IPS-NIHi11 (cell line): ENCODE results near the gene HTATIP2.
"Not testable (repeated sequence)": the region's sequence is repeated elsewhere in the genome, so short reads cannot be mapped to it uniquely, and the experiment has no call there.

Source experiments
- DNase-seq: peaks from one replicate; pipeline ENCODE4 v3.0.0; 2012; ENCODE audit warnings: mixed read lengths, low spot score

Gene HTATIP2

DNA sequence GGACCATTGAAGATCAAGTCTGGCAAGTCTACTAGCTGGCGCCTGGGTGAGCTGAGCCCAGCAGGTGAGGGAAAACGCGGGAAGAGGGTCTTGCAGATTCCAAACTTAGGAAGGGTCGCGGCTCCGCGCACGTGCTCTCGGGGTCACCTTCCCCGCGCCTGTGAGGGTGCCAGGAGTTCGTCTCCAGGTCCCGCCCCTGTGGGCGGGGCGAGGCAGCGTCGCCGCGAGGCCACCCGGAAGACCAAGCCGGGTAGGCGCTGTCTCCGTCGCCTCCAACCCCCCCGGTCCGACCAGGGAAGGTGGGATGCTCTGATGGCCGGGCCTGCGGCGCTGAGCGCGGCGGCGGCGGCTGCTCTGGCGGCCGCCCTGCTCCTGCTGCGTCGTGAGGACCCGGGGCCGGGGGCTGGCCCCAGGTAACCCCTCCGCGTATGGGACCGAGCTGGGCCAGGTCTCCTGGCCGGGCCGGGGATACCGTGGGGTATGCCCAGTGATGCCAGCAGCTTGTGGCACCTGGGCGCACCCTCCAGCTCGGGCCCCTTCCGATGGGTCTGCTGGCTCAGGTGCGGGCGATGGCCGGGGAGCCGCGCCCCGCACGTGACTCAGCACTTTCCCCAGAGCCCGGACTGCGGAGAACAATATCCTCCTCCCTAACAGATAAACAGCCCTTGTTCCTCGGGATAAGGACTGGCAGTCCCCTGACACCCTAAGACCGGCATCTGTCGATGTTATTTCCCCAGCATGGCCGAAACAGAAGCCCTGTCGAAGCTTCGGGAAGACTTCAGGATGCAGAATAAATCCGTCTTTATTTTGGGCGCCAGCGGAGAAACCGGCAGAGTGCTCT lies at the start of gene HTATIP2:
TSS of gene HTATIP2 (plus strand) at position 215 of the 841 bp plus-strand sequence. CDS start at position 739, 524 bp downstream.
- peak; percentile 79 for DNase-seq

DNA sequence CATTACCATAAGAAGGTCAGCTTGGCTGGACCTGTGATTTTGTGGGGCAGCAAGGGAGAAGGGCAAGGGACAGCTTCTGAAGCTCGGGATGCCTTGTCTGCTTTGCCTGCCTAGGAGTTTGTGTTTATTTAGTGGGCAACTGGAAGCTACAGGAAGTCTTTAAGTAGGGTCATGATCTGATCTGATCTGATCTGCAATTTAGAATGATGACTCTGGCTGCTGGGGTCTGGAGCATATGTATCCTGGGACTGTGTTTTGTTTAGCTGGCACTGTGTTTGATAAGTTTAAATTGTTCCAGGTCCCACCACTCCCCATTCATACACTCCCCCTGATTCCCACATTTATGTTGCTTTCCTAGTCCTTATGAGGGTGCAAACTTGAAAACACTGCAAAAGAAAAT lies 47.7 kb upstream of the HTATIP2 start:
- peak; percentile 12 for DNase-seq

DNA sequence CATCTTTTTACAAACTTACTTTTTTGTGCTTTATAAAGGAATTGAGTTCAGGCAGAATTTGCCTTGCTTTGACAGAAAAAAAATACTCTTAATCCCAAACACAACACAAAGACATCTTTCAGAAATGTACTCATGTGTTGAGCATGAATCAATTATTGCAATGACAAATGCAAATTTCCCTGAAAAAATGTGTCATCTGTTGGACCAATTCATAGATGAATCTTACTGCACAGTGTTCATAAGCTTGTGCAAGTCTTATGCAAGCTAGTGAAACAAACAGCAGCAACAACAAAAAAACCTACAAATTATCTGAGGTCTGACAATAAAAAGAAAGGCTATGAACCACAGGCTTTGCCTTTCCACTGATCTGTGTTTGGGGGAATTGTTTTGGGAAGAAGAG lies 42.3 kb upstream of the HTATIP2 start:
- DNase-seq = no peak

GRCh38 chr11:20327377-20327935 lies 36.1 kb upstream of the HTATIP2 start:
- no peak for DNase-seq

GRCh38 chr11:20336056-20336455 lies 27.5 kb upstream of the HTATIP2 start:
- DNase-seq = no peak

- peak; percentile 58 for DNase-seq
These were observed 25.9 kb upstream of the HTATIP2 start for GRCh38 chr11:20337526-20338154.

GRCh38 chr11:20342347-20343141 lies 21.0 kb upstream of the HTATIP2 start:
- no peak for DNase-seq

DNA sequence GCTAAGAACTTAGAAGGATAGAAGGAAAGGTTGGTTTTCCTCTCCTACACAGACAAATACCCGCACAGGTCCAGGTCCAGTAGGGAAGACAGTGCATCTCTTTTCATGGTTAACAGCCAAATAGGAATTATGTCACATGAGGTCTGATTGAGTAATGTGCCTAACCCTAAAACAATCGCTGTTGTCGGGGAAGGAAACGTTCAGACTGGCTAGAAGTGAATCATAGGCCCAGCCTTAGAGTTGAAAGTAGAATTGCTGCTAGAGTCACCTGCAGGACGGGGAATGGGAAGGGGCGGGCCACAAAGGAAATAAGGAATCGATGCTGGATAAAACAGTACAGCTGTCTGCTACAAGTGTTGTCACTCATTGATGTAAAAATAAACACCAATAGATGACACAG lies 12.4 kb upstream of the HTATIP2 start:
- no peak for DNase-seq

GRCh38 chr11:20351751-20352262 lies 11.7 kb upstream of the HTATIP2 start:
- no peak for DNase-seq

DNA sequence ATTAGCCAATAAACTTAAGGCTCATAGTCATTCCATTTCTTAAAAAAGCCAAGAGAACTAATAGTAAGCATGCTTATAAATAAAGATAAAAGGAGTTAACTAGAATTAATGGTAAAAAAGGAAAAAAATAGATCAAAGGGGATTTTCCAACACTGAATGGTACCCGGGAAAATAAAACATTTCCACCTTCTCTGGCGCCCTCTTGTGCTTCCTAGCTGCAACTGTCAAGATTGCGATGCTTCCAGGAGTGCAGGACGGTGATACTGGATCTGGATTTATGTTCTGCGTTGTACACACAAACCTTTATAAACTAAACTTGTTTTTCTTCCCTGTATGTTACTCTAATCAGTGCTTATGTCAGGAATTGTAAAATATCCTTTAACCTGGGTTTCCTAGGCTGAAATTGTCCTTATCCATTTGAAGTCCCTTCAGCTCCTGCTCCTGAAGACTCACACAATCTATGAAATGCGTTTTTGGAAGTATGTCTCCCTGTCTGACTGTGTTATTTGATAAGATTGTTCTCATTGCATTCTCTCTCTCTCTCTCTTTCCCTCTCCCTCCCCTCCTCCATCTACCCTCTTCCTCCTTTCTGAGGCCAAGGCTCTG lies 9.6 kb upstream of the HTATIP2 start:
- DNase-seq = peak; percentile 57

GRCh38 chr11:20355221-20356219 lies 8.0 kb upstream of the HTATIP2 start:
- DNase-seq = peak; percentile 44

GRCh38 chr11:20357150-20357549 lies 6.4 kb upstream of the HTATIP2 start:
- DNase-seq = no peak

DNA sequence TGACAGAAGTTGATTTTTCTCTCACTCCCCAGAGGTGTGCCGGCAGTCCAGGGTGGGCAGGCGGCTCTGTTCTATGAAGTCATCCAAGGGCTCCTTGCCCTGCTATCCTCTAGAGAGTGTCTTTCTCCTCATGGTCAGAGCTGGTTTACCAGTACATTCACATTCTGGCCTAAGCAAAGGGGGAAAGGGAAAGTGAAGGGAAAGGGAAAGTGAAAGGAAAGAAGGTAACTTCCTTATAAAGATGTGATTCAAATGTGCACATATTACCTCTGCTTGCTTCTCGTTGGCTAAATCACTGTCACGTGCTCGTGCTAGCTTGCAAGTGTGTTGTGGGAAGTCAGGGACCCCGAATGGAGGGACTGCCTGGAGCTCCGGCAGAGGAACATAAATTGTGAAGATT lies 2.9 kb upstream of the HTATIP2 start:
- DNase-seq = no peak

GRCh38 chr11:20362481-20362880 lies 1.0 kb upstream of the HTATIP2 start:
- DNase-seq = no peak

DNA sequence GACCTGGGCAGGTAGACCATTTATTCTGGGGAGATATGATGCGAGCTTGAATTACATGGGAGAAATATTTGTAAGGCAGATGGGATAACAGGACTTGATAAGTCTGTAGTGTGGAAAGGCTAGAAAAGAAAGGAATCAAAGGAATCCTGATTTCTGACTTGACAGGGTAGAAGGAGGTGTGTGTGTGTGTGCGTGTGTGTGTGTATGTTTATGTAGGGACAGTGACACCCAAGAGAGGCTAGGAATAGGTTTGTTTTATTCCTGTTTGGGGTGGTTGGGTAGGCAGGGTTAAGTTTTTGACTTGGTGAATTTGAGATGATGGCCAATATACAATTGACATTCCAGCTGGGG lies 390 bp upstream of the HTATIP2 start:
- no peak for DNase-seq

GRCh38 chr11:20364341-20364792 lies 853 bp downstream of the HTATIP2 start:
- peak; percentile 18 for DNase-seq

- DNase-seq = not testable (repeated sequence)
These were observed 2.0 kb downstream of the HTATIP2 start for GRCh38 chr11:20365465-20365864.

DNA sequence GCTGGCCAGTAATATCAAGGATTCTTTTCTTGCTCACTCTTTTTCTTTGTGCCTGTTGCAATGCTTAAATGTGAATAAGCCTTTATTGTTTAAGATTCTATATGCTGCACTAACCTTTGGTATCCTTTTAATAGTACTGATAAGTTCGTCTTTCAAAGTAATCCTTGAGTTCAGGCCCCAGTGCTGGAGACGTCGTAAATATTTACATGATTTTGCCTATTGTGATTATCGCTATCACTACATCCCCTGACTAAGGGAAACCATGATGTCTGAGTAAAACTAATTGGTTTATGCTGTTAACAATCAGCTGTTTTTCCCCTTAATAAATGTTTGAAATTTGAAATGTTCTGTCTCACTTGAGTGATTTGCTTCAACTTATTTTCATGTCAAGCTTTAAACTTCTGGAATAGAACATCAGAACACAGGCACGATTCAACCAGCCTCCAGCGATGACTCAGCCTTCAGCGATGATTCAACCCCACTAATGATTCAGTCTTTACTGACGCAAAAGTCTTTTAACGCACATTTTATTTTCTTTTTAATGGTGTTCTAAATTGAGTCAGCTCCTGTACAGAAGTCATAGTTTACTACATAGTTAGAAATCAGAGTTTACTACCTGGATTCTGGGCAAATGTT lies 3.9 kb downstream of the HTATIP2 start:
- DNase-seq = peak; percentile 22

DNA sequence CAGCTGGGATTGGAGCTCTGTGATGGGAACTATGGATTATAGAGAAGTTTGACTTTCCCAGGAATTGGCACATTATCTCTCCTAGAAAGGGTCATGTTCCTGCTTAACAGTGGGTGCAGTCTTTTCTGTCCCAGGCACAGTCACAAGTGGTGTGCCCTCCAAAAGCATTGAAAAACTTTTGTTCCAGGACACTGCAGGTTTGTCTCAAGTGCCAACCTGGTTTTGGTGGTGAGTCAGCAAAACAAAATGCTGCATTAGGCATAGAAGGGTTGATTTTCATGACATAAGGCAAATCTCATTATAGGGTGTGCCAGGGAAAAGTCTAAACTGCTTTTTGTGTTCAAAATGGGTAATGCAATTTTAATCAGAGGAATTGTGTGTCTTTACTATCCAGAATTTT lies 4.9 kb downstream of the HTATIP2 start:
- no peak for DNase-seq

- DNase-seq = no peak
These were observed 6.3 kb downstream of the HTATIP2 start for GRCh38 chr11:20369826-20370225.
